GM21367 (cell line): ENCODE measurements around the gene COPS8.
A peak's percentile ranks its signal among the peaks of the same experiment; 100 is the strongest.

Experiments used
- ATAC-seq: cut with Tn5 transposase; IDR thresholded peaks from one replicate; pipeline ENCODE4 v1.9.1; 2021; ENCODE audit not compliant: unreplicated experiment

COPS8 gene

DNA sequence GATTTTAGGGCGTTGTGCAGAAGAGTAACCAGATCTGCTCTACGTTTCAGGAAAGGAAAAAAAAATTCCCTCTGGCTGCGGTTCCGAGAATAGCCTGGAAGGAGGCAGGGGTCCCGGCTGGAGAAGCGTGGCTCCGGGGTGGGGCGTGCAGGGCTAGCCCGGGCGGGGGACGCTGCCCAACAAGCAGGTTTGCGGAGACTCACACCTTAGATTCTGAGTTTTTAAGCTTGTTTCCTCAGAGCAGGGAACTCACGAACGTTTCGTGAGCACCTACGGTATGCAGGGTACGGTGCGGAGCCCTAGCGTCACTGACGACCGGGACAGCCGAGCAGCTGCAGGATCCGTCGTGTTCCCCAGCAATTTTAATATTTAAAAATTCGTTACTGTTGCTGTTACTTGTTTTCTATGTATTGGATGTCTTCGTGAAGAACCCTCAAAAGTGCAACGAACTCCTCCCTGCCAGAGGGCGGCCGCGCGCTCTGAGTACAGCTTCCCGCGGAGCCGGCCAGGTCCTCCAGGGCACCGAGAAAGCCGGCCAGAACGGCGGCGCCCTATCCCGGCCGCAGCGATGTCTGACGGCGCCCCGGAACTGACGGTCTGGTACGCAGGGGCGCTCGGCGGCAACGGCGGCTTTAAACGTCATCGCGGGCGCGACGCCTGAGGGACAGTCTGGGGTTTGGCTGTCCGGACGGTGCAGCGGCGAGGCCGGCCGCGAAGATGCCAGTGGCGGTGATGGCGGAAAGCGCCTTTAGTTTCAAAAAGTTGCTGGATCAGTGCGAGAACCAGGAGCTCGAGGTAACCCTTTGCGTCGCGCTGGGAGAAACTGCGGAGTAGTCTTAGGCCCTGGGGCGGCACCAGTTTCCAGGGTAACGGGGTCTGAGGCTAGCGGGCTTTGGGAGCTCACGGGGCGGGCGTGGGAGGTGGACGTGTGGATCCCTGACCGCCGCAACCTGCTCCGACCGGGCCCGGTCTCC lies at the start of gene COPS8:
Gene COPS8, plus strand, starts transcription at position 642 of the 974 bp plus-strand sequence. Its CDS starts 76 bp downstream, at position 718.
- peak; percentile 99 for ATAC-seq

DNA sequence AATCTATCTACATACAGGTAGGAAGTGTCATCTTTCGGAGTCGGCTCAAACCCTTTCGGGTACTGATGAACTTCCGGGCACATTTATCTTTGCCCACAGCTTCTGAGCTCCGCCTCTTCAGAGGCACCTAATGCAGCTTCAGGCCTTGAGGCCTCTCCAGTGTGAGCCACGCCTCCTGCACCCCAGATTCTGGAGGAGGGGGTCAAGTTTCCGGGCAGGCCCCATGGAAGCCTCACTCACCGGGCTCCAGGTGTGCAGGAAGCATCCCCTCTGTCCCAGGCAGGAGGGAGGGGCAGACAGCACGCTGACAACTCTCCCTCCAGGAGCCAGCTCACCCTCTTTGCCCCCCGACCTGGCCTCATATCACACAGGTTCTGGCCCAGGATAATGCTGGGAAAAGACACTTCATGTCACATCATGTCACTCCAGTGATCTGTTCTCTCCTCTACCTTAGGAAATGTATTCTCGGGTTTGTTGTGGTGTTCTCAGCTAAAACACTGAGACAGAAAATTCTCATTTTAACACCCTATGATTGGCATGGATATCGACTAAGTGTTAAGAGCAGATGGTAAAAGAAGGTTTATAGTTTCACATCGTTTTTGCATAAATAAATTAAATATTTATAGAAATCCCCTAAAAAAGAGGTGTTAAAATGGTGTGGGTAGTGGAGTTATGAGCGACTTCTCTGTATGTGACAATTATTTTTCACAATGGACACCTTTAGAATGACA lies 46.2 kb upstream of the COPS8 start:
- no peak for ATAC-seq

DNA sequence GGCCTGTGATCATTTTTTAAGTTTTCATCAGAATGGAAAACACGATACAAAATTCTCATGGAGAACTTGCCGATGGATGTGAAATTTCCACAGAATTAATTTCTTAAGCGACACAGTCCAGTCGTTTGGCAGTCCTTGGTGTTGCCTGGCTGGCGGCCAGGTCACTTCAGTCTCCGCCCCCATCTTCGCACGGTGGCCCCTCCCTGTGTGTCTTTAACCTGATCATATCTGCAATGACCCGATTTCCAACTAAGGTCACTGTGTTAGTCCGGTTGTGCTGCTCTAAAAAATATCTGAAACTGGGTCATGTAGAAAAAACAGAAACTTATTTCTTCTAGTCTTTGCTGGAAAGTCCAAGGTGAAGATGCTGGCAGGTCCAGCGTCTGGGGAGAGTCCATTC lies 44.5 kb upstream of the COPS8 start:
- ATAC-seq, result no peak

DNA sequence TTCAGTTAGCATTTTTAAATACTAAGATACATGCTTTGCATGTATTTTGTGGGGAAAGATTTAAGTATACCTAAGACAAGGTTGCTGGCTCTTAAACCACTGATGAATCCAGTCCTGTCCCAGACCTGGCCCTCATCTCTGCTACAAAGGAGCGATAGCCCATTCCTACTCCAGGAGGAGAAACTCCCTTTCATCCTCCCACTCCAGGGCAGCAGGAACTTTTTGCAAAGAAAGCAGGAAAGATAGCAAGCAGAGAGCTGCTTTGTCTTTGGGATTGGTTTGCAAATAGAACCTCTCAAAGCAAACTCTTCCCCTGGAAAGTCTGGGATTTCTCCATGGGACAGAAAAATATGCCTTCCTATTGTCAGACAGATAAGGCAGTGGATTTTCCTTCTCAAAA lies 43.6 kb upstream of the COPS8 start:
- no peak for ATAC-seq

DNA sequence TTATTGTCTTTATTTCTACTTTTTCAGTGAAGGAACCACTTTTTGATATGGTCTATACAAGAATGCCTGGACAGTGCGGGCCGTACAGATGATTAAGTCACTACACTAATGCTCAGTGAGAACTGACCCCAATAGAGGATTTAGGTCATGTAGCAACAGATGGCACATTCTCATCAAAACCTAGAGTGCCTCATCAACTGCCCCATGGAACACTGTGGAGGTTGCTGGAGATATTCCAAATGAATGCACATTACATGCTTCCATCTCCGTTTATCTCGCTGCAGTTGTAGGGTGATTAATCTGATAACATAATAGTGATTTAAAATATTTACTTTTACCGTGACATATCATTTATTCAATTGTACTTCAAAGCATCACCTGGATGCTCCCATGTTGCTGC lies 41.8 kb upstream of the COPS8 start:
- no peak for ATAC-seq

DNA sequence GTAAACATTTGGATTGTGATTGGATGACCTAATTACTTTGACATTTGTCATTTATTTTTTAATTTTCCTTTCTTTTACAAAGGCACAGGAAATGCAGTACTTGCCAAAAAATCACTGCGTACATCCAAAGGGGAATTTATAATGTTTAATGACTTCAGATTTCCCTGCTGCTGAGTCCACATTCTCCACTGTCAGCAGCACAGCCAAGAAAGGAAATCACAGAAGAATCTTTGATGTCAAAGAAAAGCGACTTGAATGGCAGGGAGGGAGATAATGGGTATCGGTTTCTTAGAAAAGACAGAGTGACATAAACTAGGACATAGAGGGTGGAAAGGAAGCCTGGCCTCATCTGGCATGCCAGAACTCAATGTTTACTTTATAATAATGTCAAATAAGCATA lies 41.4 kb upstream of the COPS8 start:
- ATAC-seq, result no peak

DNA sequence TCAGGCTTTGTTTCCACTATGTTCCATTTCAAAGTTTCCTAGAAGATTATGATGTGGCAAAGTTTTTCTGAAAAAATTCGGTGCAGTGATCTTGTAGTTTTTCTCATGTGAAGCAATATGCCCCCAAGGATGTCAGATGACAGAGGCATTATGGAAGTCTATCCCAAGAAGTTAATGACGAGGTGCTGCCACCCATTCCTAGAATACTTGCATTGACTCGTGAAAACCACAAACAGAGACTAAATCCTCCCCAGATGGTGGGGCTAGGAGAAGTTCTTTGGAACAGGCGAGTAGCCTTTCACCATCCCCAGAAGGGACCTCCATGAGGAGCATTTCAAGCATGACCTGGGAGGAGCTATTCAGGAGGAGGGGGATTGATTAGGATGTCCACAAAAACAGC lies 40.2 kb upstream of the COPS8 start:
- no peak for ATAC-seq

DNA sequence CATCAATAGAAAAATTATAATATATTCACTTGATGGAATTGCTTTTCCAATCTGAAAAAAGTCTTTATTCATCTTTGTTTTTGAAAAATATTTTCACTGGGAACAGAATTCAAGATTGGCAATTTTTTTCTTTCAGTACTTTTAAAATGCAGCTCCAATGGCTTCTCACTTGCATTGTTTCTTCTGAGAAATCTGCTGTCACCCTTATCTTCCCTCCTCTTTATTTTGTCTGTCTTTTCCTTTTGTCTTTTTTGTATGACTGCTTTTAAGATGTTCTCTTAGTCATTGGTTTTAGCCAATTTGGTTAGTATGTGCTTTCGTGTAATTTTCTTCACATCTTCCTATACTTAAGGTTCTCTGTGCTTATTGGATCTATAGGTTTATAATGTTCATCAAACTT lies 37.1 kb upstream of the COPS8 start:
- no peak for ATAC-seq

DNA sequence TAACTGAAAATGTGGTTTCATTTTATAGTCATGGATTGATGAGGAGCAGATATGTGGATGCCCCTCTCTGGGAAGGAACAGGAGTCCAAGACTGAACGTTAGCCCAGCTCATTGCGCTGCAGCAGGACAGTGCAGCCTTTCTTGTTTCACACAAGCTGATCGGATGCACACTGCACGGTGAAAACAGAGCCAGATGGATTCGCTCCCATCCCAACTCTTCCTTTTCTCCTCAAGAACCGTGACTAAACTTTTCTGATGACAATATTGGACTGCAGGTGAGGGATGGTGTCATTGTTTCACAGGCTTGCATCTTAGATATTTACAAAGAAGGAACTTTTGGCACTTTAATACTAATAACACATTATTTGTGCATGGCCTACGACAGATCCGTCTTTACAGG lies 33.8 kb upstream of the COPS8 start:
- no peak for ATAC-seq

DNA sequence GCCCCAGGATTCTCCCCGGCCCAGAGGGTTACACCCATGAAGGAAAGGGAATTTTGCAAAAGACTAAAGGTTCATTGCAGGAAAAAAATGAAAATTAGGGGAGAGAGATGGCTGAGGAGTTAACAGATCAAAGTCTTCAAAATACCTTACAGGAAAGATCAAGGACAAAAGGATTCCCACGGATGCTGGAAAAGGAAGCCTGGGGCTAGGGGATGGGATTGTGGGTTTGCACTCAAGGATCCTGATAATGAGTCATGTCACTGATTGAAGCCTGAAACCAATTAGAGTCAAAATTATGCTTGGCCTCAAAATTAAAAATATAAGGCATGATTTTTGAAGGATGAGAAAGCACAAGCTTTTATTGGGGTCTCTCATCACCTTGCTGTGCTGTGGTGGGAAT lies 32.6 kb upstream of the COPS8 start:
- ATAC-seq, result no peak

DNA sequence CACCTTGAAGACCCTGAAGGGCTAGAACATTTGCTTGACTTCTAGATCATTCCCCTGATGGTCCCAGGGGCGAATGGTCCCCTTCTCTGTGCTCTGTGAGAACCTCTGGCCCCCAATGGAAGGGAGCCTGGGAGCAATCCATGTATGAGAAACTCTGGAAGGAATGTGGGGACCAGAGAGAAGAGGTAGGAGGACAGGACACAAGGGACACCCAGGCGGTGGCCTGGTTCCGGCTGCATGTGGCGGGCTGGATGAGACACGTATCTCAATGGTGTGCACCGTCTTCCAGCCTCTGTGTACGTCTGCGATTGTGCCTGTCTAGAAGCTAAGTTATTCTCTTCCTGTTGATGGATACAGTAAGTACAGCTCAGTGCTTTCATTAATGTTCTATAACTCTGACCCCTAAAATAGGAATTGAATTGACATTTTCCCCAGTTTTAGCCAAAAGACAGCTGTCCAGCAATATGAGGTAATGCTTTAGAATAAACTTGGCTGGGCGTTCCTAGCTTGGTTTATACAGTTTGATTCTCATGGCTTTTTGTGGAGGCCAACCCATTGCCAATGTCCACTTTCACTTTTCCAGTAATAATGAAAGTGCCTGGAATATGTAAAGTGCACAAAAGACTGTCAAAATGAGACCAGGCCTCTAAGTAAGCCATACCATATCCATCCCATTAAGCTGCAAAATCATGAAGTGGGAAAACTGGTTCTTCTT lies 30.1 kb upstream of the COPS8 start:
- ATAC-seq, result no peak

DNA sequence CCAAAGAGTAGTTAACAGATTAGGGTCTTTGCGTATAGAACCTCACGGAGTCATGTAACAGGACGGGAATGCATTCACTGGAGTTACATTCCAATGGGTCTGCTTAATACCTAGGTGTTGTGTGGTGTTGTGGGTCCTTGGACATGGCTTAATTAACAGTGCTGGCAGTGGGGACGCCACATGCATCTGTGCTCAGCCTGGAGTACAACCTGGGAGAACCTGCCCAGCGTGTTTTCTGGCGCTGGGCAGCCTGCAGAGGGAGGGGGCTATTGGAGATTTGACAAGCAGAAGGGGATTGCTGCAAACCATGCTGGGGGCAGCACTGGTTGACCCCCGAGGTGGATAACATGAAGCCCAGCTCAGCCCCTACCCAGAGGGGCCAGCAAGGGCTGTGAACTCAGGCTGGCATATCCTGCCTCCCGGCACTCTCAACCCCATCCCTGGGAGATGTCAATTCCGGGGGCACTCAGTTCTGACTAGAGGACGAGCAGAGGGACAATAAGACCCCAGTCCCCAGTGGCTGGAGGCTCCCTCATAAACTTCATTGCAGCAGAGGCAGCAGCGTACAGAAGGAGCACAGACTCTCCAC lies 29.3 kb upstream of the COPS8 start:
- ATAC-seq, result no peak

DNA sequence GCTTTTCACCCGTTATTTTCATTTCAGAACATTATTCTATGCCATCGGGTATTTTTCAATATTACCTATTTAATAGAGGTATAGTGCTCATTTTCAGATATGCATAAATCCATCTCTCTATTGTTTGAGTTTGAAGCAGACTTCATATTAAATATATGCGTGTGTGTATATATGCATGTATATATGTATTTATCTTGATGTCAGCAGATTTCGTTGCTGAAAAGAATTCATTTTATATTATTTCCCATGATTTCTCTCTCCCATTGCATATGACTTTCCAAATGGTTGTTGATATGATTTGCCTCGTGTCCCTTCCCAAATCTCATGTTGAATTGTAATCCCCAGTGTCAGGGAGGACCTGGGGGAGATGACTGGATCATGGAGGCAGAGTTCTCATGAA lies 28.6 kb upstream of the COPS8 start:
- ATAC-seq, result no peak

DNA sequence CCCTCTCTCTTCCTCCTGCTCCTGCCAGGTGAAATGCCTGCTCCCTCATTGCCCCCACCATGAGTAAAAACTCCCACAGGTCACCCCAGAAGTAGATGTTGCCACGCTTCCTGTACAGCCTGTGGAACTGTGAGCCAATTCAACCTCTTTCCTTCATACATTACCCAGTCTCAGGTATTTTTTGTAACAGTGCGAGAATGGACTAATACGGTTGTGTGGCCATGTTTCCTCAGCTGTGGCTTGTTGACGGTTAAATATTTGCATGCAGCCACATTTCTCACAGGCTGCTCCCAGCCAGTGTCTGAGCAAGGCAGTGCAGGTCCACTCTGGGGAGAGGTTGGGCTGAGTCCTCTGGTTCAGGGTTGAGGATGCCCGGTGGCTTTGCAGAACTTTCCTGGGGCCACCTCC lies 27.8 kb upstream of the COPS8 start:
- ATAC-seq, result peak; percentile 73

DNA sequence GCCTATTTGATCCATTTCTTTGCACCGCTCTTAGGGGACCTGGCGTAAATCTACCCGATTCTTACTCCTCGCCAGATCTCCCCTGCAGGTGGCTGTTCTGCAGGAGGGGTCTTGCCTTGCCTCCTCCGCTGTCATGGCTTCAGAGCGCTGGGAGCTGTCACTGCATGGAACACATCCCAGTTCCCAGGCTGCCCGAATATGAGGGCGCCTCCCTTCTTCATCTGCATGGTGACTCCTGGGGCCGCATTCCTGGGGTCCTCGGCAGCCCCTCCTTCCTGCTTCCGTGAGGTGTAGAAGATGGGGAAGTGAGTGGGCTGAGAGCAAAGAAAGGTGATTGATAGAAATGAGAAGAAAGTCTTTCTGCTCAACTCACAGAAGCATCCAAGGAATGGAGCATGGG lies 27.3 kb upstream of the COPS8 start:
- ATAC-seq, result no peak

DNA sequence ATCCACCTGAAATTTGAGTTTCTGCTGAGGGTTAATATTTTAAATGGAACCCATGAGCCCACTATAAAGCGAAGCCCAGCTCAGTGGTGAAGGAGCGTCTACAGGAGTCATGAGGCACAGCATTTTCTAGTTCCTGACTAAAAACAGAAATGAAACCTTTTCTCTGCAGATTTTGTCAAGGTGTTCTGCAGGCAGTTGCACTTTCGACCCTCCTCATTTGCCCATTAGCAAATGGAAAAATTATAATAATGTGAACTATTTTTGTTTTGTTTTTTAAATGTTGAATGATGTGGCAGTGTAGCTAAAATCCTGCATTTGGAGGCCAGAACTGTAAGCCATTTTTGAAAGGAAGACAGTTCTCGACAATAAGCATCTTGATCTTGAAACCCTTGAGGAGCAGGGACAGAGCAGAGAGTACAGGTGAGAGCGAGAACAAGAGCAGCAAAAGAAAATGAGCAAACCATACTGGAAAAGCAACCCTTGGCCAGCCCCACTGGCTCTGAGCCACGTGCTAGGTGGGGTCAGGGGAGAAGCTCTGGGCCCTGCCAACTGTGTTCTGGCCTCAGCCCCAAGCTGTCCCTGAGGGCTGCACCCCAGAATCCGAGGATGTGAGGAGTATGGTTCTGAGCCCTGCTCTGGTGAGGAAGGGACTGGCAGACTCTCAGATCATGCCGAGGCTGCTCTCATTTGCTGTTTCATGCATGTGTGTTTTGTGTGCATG lies 26.4 kb upstream of the COPS8 start:
- peak; percentile 69 for ATAC-seq

DNA sequence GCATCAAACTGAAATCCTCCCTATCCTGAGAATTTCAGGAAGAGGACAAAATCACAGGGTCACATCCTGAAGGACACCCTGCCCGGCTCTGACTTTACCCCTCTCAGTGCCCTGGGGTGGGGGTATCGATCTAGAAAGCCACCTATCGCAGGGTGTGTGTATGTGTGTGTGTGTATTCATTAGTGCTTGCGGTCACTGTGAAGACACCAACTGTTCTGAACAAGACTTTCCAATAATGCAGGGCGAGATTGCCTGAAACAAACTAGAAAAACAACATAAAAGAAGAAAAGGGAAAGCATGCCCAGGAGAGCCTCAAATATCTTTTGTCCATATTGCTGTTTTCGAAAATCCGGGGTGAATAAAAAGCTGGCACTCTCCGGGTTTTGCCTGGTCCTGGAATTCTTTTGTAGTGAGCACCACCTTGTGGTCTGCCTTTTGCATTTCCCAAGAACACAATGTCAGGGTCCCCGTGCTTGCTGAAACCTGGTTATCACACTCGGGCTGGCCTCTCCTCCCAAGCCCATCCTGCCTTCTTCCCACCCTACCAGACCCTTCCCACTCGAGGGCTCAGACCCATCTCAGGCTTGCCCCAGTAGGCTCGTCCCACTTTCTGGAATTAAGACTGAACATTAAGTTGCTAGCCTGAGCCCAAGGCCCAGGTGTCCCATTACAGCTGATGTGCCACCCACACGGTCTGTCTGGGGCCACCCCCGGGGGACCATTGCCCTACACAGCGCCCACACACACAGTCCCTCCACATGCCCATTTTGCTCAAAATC lies 25.0 kb upstream of the COPS8 start:
- ATAC-seq, result no peak

DNA sequence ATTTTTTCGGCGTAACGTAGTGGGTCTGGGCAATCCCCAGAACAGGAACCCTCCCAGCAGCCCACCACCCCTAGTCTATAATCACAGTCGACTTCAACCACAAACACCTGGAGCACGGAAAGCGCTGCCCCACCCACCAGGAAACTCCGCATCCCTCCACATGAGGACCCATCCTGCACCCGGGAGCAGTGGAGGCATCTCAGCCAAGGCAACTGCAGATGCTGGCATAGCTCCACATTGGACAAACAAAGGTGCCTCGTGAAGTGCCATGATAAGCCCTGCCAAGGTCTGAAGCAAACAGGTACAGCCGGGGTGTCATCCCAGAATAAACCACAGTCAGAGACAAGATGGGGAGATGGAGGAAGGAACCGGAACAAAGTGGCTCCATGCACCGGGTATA lies 24.3 kb upstream of the COPS8 start:
- ATAC-seq, result no peak

DNA sequence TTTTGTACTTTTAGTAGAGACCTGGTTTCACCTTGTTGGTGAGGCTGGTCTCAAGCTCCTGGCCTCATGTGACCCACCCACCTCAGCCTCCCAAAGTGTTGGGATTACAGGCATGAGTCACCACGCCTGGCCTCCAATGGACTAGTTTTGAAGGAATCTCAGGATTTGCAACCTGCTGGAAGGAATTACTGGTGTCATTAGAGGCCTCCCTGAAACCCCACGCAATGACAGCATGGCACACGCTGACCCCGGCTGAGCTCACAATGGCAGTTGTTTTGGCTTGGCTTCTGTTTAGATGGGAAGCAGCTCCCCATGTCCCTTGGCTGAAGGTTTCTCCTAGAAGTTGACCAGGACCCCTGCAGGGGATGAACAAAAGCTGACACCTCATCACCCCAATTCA lies 23.1 kb upstream of the COPS8 start:
- no peak for ATAC-seq
